A549 (cell line): ENCODE measurements around the gene PLEKHG3.

Experiments used
- CHD2 ChIP-seq: fragments of 150-350 bp; IDR thresholded peaks from 2 replicates; pipeline ENCODE4 v1.6.1; 2014; ENCODE audit warnings: low read length; ENCODE audit not compliant: partially characterized antibody
- CHD4 ChIP-seq: fragments of 200-600 bp; sonication (generic); IDR thresholded peaks from 2 replicates; pipeline ENCODE4 v1.6.1; 2016; ENCODE audit warnings: antibody characterized with exemption, mild to moderate bottlenecking, borderline replicate concordance
- CTCF ChIP-seq: fragments of >200 bp; sonication (Bioruptor Twin); formaldehyde crosslinking; IDR thresholded peaks from 3 replicates; pipeline ENCODE4 v1.5.1; 2016
- EP300 ChIP-seq, 2 experiments: fragments of >200 bp; sonication (Bioruptor Twin); formaldehyde crosslinking; IDR thresholded peaks; 2 replicates in 1 of 2; 3 replicates in 1 of 2; pipeline ENCODE4 v1.6.1; 2016 to 2017
- HDAC2 ChIP-seq: fragments of 200-600 bp; sonication (generic); IDR thresholded peaks from 2 replicates; pipeline ENCODE4 v1.6.1; 2016
- POLR2A ChIP-seq: IDR thresholded peaks from 2 replicates; pipeline ENCODE4 v1.6.1; 2012; ENCODE audit warnings: mild to moderate bottlenecking, low read length
- RAD21 ChIP-seq, 2 experiments: fragments of >200 bp in 1 of 2; sonication (Bioruptor Twin) in 1 of 2; formaldehyde crosslinking in 1 of 2; IDR thresholded peaks in 1 of 2; conservative IDR thresholded peaks in 1 of 2; 2 replicates in 1 of 2; 3 replicates in 1 of 2; pipeline ENCODE4 v1.6.1; 2012 to 2018; ENCODE audit warnings: inconsistent platforms in 1 of 2
- REST ChIP-seq: fragments of 200-600 bp; sonication (generic); IDR thresholded peaks from 2 replicates; pipeline ENCODE4 v1.6.1; 2016; ENCODE audit warnings: antibody characterized with exemption, mild to moderate bottlenecking, moderate library complexity

GRCh38 chr14:64756712-64757111 is 52.5 kb downstream of the PLEKHG3 start:
- no peak for TF ChIP-seq POLR2A
- no peak for TF ChIP-seq RAD21 (conservative IDR thresholded peaks at IDR 0.05 in 1 of 2, IDR thresholded peaks at IDR 0.05 in 1 of 2)
- no peak for TF ChIP-seq REST
- no peak for TF ChIP-seq HDAC2
- TF ChIP-seq CTCF = no peak
- TF ChIP-seq EP300 (IDR thresholded peaks at IDR 0.05) = no peak
- TF ChIP-seq CHD2 = no peak
- TF ChIP-seq CHD4 = no peak
